Measurements from ENCODE around the gene ACSM4.

- TF ChIP-seq, protein P1, sequence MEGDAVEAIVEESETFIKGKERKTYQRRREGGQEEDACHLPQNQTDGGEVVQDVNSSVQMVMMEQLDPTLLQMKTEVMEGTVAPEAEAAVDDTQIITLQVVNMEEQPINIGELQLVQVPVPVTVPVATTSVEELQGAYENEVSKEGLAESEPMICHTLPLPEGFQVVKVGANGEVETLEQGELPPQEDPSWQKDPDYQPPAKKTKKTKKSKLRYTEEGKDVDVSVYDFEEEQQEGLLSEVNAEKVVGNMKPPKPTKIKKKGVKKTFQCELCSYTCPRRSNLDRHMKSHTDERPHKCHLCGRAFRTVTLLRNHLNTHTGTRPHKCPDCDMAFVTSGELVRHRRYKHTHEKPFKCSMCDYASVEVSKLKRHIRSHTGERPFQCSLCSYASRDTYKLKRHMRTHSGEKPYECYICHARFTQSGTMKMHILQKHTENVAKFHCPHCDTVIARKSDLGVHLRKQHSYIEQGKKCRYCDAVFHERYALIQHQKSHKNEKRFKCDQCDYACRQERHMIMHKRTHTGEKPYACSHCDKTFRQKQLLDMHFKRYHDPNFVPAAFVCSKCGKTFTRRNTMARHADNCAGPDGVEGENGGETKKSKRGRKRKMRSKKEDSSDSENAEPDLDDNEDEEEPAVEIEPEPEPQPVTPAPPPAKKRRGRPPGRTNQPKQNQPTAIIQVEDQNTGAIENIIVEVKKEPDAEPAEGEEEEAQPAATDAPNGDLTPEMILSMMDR (conservative IDR thresholded peaks at IDR 0.05; ENCODE audit: low read length) = no peak
- no peak for TF ChIP-seq EZH2phosphoT487 (IDR thresholded peaks at IDR 0.05; ENCODE audit: borderline replicate concordance, low read depth, low read length)
Measured at GRCh38 chr12:7303230-7303629, 642 bp upstream of the ACSM4 start.
